Right cardiac atrium (tissue), 5 donors: ENCODE results near the gene APOL6. TPM values are rescaled to one million over a fixed set of nuclear protein-coding genes. Genes with fewer than 3 reads are reported as not detected.

Source experiments
- ATAC-seq, 2 donors: fragments of 200-7000 bp; cut with Tn5 transposase; one replicate each; pipeline versions ENCODE4 v1.8.0 to v1.9.1; 2020; ENCODE audit warnings: moderate library complexity in 2 of 2, mild to moderate bottlenecking in 1 of 2
- DNase-seq, 3 donors: peaks; one replicate each; pipeline ENCODE4 v3.0.0-alpha.2; 2020
- H3K27ac ChIP-seq: one replicate; pipeline ENCODE4 v1.5.1; 2013; ENCODE audit warnings: mild to moderate bottlenecking, low read length, control low read depth, moderate library complexity
- H3K27me3 ChIP-seq: one replicate; pipeline ENCODE4 v1.6.1; 2013; ENCODE audit not compliant: control insufficient read depth, insufficient read depth
- H3K4me1 ChIP-seq: one replicate; pipeline ENCODE4 v1.6.1; 2013; ENCODE audit warnings: low read length; ENCODE audit not compliant: control insufficient read depth, insufficient read depth
- H3K4me3 ChIP-seq: one replicate; pipeline ENCODE4 v1.5.1; 2013; ENCODE audit warnings: low read length, control low read depth
- H3K9me3 ChIP-seq: one replicate; pipeline ENCODE4 v1.6.1; 2013; ENCODE audit warnings: low read length; ENCODE audit not compliant: control insufficient read depth
- WGBS: extraction: QIAGEN DNeasy Blood & Tissue Kit; methylation state at CpG from one replicate; pipeline ENCODE4 v1.1.7; 2013; 5-methylcytosine and 5-hydroxymethylcytosine counted together
- intact Hi-C, 4 donors: fragments of 100-400 bp; cut with DNase I; formaldehyde crosslinking; loops; one replicate each; pipeline versions ENCODE4 v1.11.0 to v1.14.0; 2022 to 2023
- polyA plus RNA-seq: library from polyadenylated mRNA; stranded (reverse); fragments of 200-250 nt; gene quantifications from one replicate; pipeline ENCODE4 v1.2.3, GENCODE V29; 2013
- total RNA-seq, 4 donors: library from RNA; stranded (reverse); fragmentation: NEBNext Ultra II Directional; extraction: Animal tissue kit (Norgen Biotek cat#: 25700); gene quantifications; one replicate each; pipeline ENCODE4 v1.2.1, GENCODE V29; 2021
- donor health status: healthy with polysubstance abuse.
- donor health status: DM: no; HTN: yes; CAD: no.
- donor health status: DM: no; HTN: no; CAD: no.
- donor health status: DM: no; HTN: yes; CAD: no; lungs with severe emphysema.
- donor health status: DM: yes; HTN: yes; CAD: no.

APOL6 gene
- total and polyA plus RNA-seq, 5 donors, result 4.2 to 13.3 (median 8.5) TPM

DNA sequence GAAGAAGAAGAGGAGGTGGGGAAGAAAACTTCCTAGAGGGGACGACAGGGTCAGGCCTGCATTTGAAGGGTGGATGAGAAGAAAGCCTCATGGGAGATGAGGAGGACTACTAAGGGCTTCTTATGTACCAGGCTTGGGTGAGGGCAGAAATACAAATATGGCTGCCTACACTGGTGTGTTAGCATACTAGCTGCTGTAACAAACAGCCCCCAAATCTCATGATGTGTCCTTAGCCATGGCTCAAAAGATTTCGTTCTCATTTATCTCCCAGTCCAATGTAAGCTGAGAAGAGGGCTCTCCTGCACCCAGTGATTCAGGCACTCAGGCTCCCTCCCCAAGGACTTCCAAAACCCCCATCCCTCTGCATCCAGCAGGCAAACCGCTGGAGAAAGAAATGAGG, 19.5 kb upstream of the APOL6 start:
- H3K4me3 ChIP-seq, result no peak overlapping the region
- H3K27ac ChIP-seq, result no peak overlapping the region
- H3K9me3 ChIP-seq, result no peaks in the 10 kb centered on the region
- DNase-seq, result no peak
- H3K27me3 ChIP-seq, result no peaks in the 10 kb centered on the region
- H3K4me1 ChIP-seq, result no peaks in the 10 kb centered on the region
- ATAC-seq, result no peak
- 93% methylated on average over 3 of the region's 3 CpGs for WGBS
- intact Hi-C loops, result loop anchor here in 2 of 4 donors (5.0 to 10.0 kb wide), 4 partner anchors 114 to 494 kb away; no protein-coding TSS in a partner anchor

DNA sequence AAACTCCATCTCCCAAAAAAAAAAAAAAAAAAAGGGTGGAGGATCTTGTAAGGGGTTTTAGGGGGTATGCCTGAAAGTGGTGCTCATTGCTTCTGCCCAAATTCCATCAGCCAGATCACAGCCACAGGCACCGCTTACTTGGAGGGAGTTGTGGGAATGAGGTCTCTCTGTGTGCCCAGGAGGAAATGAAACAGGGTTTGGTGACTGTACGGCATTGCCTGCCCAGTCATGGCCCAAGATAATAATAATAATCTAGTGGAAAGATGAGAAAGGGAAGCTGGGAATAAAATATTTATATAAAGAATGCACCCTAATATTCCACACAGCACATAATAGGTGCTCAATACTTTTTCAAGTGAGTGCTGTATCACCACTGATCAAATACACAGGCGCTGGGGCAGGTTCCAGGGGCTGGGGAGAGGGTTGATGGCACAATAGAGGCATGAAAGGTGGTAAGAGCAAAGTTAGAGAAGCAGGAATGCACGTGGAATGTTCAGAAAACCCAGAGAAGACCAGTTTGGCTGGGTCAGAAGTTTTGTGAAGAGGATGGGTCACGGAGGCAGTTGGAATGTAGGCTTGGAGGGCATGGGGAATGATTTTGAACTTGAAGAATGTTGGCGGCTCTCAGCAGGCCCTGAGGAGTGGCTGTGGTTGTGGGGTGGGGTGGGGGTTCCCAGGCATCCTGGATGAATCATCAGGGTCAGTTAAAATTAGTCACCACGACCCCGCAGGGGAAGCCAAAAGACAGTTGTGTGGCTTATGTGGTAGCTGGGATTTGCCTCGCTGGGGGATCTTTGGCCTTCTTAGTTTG, 18.6 kb upstream of the APOL6 start:
- 30% methylated on average over 9 of the region's 9 CpGs for WGBS
- peak overlapping the region; percentile 7 for H3K27ac ChIP-seq
- DNase-seq (peak; percentile 77 to 83 (median 80)), ATAC-seq (peak; percentile 18 to 61)
- H3K4me3 ChIP-seq, result no peak overlapping the region
- no peaks in the 10 kb centered on the region for H3K4me1 ChIP-seq
- intact Hi-C loops, result loop anchor here (5.0 to 10.0 kb wide), 7 partner anchors 113 to 495 kb away; no protein-coding TSS in a partner anchor
- H3K9me3 ChIP-seq, result no peaks in the 10 kb centered on the region
- no peaks in the 10 kb centered on the region for H3K27me3 ChIP-seq

DNA sequence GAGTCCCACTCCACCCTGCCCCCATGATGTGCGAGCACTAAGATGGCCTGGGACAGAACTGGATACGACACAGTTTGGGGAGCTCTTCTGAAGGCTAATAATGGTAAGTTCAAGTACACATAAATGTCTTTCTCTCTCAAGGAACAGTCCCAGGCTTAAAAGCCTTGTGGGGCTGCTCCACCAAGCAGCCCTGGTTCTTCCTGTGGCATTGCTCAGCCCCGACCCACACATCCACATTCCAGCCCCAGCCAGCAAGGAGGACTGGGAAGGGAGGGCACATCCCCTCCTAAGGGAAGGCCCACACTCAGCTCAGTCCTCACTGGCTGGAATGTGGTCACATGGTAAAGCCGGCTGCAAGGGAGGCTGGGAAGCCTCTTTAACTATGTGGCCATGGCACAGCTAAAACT, 17.9 kb upstream of the APOL6 start:
- intact Hi-C loops, result loop anchor here in 2 of 4 donors (10.0 kb wide), 3 partner anchors 114 to 494 kb away; no protein-coding TSS in a partner anchor
- H3K27ac ChIP-seq, result no peak overlapping the region
- no peak overlapping the region for H3K4me3 ChIP-seq
- no peaks in the 10 kb centered on the region for H3K9me3 ChIP-seq
- 74% methylated on average over 4 of the region's 4 CpGs for WGBS
- H3K27me3 ChIP-seq, result no peaks in the 10 kb centered on the region
- H3K4me1 ChIP-seq, result no peaks in the 10 kb centered on the region
- ATAC-seq (no peak), DNase-seq (no peak)

DNA sequence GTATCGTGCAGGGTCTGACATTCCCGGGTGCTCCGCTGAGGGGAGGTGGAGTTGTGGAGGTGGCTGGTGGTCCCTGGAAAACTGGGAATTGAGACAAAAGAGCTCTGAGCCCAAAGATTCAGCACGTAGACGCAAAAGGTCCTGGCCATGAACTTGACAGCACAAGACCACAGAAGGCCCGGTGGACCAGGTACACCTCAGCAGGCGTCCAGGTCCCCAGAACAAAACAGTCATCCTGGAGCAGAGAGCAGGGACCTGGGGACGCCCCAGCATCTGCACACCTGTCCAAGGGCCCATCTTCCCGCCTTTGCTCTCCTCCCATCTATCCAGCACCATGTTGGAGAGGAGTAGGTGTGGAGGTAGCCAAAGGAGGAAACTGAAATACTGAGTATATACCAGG, 17.4 kb upstream of the APOL6 start:
- Histone ChIP-seq H3K4me3 (no peak overlapping the region), H3K9me3 (no peaks in the 10 kb centered on the region), H3K27ac (no peak overlapping the region), H3K27me3 (no peaks in the 10 kb centered on the region), H3K4me1 (no peaks in the 10 kb centered on the region)
- intact Hi-C loops, result loop anchor here in 2 of 4 donors (10.0 kb wide), 3 partner anchors 114 to 494 kb away; no protein-coding TSS in a partner anchor
- ATAC-seq, result no peak
- WGBS, result 99% methylated on average over 9 of the region's 9 CpGs
- no peak for DNase-seq

DNA sequence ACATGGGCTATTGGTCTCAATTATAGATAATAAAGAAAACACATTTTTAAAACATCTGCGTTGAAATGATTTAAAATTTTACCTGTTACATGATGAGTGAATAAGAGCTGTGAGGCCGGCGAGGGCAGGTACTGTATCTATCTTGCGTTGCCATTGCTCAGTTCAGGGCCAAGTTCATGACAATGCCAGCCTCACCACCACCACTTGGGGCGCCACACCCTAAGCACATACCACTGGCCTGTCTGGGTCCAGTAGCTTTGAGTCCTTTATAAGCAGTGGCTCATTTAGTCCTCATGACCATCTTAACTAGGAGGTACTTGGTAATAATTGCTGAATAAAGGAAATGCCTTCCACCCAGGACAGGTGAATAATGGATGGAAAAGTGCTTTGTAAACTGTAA, 16.6 kb upstream of the APOL6 start:
- intact Hi-C loops, result loop anchor here in 2 of 4 donors (10.0 kb wide), 3 partner anchors 113 to 493 kb away; no protein-coding TSS in a partner anchor
- Histone ChIP-seq H3K9me3 (no peaks in the 10 kb centered on the region), H3K27ac (no peak overlapping the region), H3K27me3 (no peaks in the 10 kb centered on the region), H3K4me3 (no peak overlapping the region), H3K4me1 (no peaks in the 10 kb centered on the region)
- no peak for ATAC-seq
- DNase-seq, result peak in 2 of 3 donors; percentile 58 to 71
- WGBS, result 77% methylated on average over 5 of the region's 5 CpGs

DNA sequence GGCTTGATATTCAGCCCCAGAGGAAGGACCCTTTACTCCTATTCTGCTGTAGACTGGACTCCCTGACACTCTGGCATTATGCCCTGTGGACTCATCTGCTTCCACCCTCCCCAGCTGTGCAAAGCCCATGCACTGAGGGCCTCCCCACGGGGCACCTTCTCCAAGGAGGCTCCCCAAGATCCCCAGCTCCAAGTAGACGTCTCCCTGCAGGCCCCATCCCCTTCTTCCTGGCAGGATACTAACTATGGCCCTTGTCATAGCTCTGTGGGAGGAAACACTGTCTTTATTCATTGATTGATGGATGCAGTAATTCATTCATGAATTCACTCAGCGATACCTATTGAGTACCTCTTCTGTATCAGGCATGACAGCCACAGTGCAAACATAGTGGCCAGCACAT, 15.3 kb upstream of the APOL6 start:
- no peak for DNase-seq
- H3K4me3 ChIP-seq, result no peak overlapping the region
- H3K9me3 ChIP-seq, result no peaks in the 10 kb centered on the region
- no peak for ATAC-seq
- no peaks in the 10 kb centered on the region for H3K27me3 ChIP-seq
- H3K27ac ChIP-seq, result no peak overlapping the region
- intact Hi-C loops, result loop anchor here in 2 of 4 donors (10.0 kb wide), 3 partner anchors 112 to 492 kb away; no protein-coding TSS in a partner anchor
- peaks cover 5% of the 10 kb centered on the region for H3K4me1 ChIP-seq
- WGBS, result 75% methylated on average over 3 of the region's 3 CpGs

DNA sequence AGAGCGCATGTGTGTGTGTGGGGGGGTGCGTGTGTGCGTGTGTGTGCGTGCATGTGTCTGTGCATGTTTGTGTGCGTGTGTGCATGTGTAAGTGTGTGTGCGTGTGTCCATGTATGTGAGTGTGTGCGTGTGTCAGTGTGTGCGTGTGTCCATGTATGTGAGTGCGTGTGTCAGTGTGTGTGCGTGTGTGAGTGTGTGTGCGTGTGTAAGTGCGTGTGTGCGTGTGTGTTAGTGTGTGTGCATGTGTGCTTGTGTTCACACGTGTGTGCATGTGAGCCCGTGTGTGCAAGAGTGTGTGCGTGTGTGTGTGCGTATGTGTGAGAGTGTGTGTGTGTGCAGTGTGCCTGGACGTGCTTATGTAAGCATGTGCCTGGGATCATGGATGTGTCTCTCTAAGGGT, 14.7 kb upstream of the APOL6 start:
- Histone ChIP-seq H3K4me1 (peaks cover 8% of the 10 kb centered on the region), H3K27ac (no peak overlapping the region), H3K4me3 (no peak overlapping the region), H3K27me3 (no peaks in the 10 kb centered on the region), H3K9me3 (no peaks in the 10 kb centered on the region)
- 95% methylated on average over 18 of the region's 18 CpGs for whole genome bisulfite sequencing
- intact Hi-C loops, result loop anchor here in 2 of 4 donors (10.0 kb wide), 3 partner anchors 111 to 491 kb away; no protein-coding TSS in a partner anchor
- no peak for ATAC-seq
- DNase-seq, result no peak

DNA sequence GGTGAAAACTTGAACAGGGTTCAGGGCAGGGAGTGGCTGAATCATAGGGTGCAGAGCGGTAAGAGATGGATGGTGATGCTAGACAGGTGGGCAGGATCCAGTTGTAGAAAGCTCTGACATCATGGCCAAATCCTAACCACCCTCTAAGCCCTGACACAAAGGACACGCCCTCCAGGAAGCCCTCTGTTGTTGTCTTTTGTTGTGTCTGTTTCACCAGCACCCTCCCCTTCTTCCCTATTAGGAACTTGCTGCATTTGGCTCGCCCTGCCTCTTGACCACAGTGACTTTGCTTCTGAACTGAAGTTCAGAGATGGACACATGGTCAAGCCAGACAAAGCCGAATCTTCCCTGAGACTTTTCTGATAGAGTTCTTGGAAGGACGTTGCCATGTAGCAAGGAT, 14.2 kb upstream of the APOL6 start:
- 80% methylated on average over 5 of the region's 5 CpGs for WGBS
- Histone ChIP-seq H3K4me1 (peaks cover 11% of the 10 kb centered on the region), H3K27ac (no peak overlapping the region), H3K4me3 (no peak overlapping the region), H3K9me3 (no peaks in the 10 kb centered on the region), H3K27me3 (no peaks in the 10 kb centered on the region)
- intact Hi-C loops, result loop anchor here in 2 of 4 donors (10.0 kb wide), 3 partner anchors 111 to 491 kb away; no protein-coding TSS in a partner anchor
- ATAC-seq (no peak), DNase-seq (no peak)

DNA sequence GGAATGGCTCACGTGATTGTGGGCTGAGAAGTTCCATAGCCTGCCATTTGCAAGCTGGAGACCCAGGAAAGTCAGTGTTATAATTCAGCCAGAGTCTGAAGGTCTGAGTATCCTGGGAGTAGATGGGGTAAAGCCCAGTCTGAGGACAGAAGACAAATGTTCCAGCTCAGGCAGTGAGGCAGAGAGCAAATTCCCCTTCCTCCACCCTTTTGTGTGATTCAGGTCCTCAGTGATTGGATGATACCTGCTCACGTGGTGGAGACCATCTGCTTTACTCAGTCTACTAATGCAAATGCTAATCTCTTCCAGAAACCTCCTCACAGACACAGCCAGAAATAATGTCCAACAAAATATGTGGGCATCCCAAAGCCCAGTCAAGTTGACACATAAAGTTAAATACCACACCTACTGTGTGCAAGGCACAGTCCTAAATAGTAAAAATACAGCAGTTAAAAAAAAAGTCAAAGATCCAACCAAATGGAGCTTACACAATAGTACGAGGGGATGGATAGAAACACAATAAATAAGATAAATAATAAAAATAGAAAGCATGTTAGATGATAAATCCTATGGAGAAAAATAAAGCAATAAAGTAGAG, 13.2 kb upstream of the APOL6 start:
- DNase-seq (no peak), ATAC-seq (no peak)
- no peaks in the 10 kb centered on the region for H3K9me3 ChIP-seq
- intact Hi-C loops, result loop anchor here in 3 of 4 donors (5.0 to 10.0 kb wide), 4 partner anchors 110 to 490 kb away; no protein-coding TSS in a partner anchor
- no peaks in the 10 kb centered on the region for H3K27me3 ChIP-seq
- no peak overlapping the region for H3K27ac ChIP-seq
- H3K4me3 ChIP-seq, result no peak overlapping the region
- peaks cover 14% of the 10 kb centered on the region for H3K4me1 ChIP-seq
- 93% methylated on average over 3 of the region's 3 CpGs for WGBS

DNA sequence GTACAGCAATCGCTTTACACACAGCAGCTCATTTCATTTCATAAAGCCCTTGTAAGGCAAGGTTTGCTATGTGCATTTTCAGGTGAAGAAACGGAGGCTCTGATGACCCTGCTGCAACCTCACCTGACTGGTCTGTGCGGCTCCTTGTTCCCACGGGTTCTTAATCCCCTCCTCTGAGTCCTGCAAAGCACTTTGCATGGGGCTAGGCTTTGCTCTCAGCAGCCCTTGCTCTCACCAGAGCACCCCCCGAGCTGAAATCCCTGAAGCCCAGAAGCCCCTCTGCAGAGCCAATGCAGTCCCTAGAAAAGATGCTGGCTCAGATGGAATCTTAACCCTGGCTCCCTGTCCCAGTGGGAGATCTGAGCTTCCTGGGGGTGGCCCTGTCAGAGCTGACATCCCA, 11.0 kb upstream of the APOL6 start:
- Histone ChIP-seq H3K4me3 (no peak overlapping the region), H3K27me3 (no peaks in the 10 kb centered on the region), H3K9me3 (no peaks in the 10 kb centered on the region), H3K4me1 (peaks cover 16% of the 10 kb centered on the region), H3K27ac (peak overlapping the region; percentile 89)
- ATAC-seq (no peak), DNase-seq (no peak)
- WGBS, result 86% methylated on average over 5 of the region's 5 CpGs
- intact Hi-C loops, result loop anchor here in 3 of 4 donors (5.0 to 10.0 kb wide), 4 partner anchors 108 to 488 kb away; no protein-coding TSS in a partner anchor

DNA sequence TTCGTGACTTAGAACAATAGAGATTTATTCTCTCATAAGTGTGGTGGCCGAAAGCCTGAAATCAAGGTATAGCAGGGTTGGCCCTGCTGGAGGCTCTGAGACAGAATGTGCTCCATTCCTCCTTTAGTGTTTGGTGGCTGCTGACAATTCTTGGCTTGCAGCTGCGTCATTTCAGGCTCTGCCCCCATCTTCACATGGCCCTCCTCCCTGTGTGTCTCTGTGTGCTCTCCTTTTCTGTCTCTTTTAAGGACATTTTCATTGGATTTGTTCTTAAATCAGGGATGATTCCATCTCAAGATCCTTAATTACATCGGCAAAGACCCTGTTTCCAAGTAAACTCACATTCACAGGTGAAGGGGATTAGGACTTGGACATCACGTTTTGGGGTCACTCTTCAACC, 10.2 kb upstream of the APOL6 start:
- peak in 1 of 3 donors; percentile 67 for DNase-seq
- Histone ChIP-seq H3K4me3 (no peak overlapping the region), H3K4me1 (peaks cover 22% of the 10 kb centered on the region), H3K9me3 (no peaks in the 10 kb centered on the region), H3K27me3 (no peaks in the 10 kb centered on the region), H3K27ac (peak overlapping the region; percentile 89)
- 31% methylated on average over 5 of the region's 5 CpGs for WGBS
- peak; percentile 38 to 52 for ATAC-seq
- intact Hi-C loops, result loop anchor here in 3 of 4 donors (5.0 to 10.0 kb wide), 4 partner anchors 107 to 487 kb away; no protein-coding TSS in a partner anchor
